ACHN (cell line): ENCODE results near the gene ZNF512B.
"Not testable (repeated sequence)": the region's sequence is repeated elsewhere in the genome, so short reads cannot be mapped to it uniquely, and the experiment has no call there.

Source experiments
- DNase-seq: peaks from one replicate; pipeline ENCODE4 v3.0.0-alpha.2; 2015
- in situ Hi-C: cut with HindIII; loops from 2 replicates; pipeline ENCODE4 v1.10.0; 2017; ENCODE audit warnings: low sequenced_read_pairs, low pct_ligation_motif_present, low pct_unique_long_range_greater_than_20kb

ZNF512B gene

GRCh38 chr20:63979557-63980316 lies 10.0 kb upstream of the ZNF512B start, which contains the start of gene SAMD10:
TSS of gene SAMD10 (minus strand) at chr20:63979642. CDS start at chr20:63979467, 175 bp downstream.
- DNase-seq, result peak; percentile 51
- in situ Hi-C loops, result no loop called here

- DNase-seq, result no peak
- in situ Hi-C loops, result no loop called here
Observed at GRCh38 chr20:63979229-63979556, 9.5 kb upstream of the ZNF512B start.

- in situ Hi-C loops, result no loop called here
- DNase-seq, result peak; percentile 77
Observed at GRCh38 chr20:63978319-63979228, 8.8 kb upstream of the ZNF512B start.

GRCh38 chr20:63977739-63978276 lies 8.1 kb upstream of the ZNF512B start:
- in situ Hi-C loops, result no loop called here
- DNase-seq, result peak; percentile 78

- in situ Hi-C loops, result no loop called here
- DNase-seq, result no peak
Observed at GRCh38 chr20:63976980-63977738, 7.4 kb upstream of the ZNF512B start.

GRCh38 chr20:63976511-63976910 lies 6.8 kb upstream of the ZNF512B start:
- in situ Hi-C loops, DNase-seq: not testable (repeated sequence)

GRCh38 chr20:63974402-63975200 lies 4.9 kb upstream of the ZNF512B start:
- in situ Hi-C loops, result no loop called here

GRCh38 chr20:63973636-63974401 lies 4.1 kb upstream of the ZNF512B start:
- peak; percentile 81 for DNase-seq
- in situ Hi-C loops, result no loop called here

More at GRCh38 chr20:63974402-63975200, 4.9 kb upstream of the ZNF512B start:
- DNase-seq, result no peak

- in situ Hi-C loops, result no loop called here
- no peak for DNase-seq
Observed at GRCh38 chr20:63973160-63973479, 3.4 kb upstream of the ZNF512B start.

- DNase-seq, result no peak
- in situ Hi-C loops, result no loop called here
Observed at GRCh38 chr20:63972312-63973159, 2.8 kb upstream of the ZNF512B start.

GRCh38 chr20:63971960-63972311 lies 2.2 kb upstream of the ZNF512B start:
- in situ Hi-C loops, DNase-seq: not testable (repeated sequence)

GRCh38 chr20:63970714-63971431 lies 1.1 kb upstream of the ZNF512B start:
- DNase-seq, result no peak
- in situ Hi-C loops, result no loop called here

- DNase-seq, result no peak
- in situ Hi-C loops, result no loop called here
Observed at GRCh38 chr20:63968928-63969760, 586 bp downstream of the ZNF512B start.

GRCh38 chr20:63968136-63968927 lies 1.4 kb downstream of the ZNF512B start:
- no peak for DNase-seq
- in situ Hi-C loops, result no loop called here
